ENCODE results near the gene CHIA. TPM values are rescaled to one million over a fixed set of nuclear protein-coding genes. Genes with fewer than 3 reads are reported as not detected.
A peak's percentile ranks its signal among the peaks of the same experiment; 100 is the strongest.
"Not testable (repeated sequence)": the region's sequence is repeated elsewhere in the genome, so short reads cannot be mapped to it uniquely, and the experiment has no call there.

Gene CHIA
- total RNA-seq, 2 donors from 2014 or later = not detected

GRCh38 chr1:111354584-111354983 lies 63.9 kb downstream of the CHIA start:
- Histone ChIP-seq H3K4me1 (ENCODE audit: control insufficient read depth, insufficient read depth, low read length) (peaks cover 8% of the 10 kb centered on the region), H3K36me3 (ENCODE audit: control insufficient read depth, insufficient read depth, low read length) (no peaks in the 10 kb centered on the region), H3K9me3 (ENCODE audit: control insufficient read depth, low read length) (peaks cover 5% of the 10 kb centered on the region), H3K27me3 (ENCODE audit: control insufficient read depth, insufficient read depth, low read length, poor library complexity, severe bottlenecking) (no peaks in the 10 kb centered on the region), H3K27ac (ENCODE audit: low read depth, low read length) (no peak overlapping the region), H3K9ac (ENCODE audit: extremely low read depth, low read length, poor library complexity, severe bottlenecking) (no peak overlapping the region), H3K4me3 (ENCODE audit: low read length) (no peak overlapping the region)
- Mint-ChIP-seq H3K27ac (no peak overlapping the region), H3K36me3 (ENCODE audit: low read depth) (no peaks in the 10 kb centered on the region), H3K4me1 (peaks cover 14% of the 10 kb centered on the region), H3K27me3 (ENCODE audit: insufficient read depth) (peaks cover 2% of the 10 kb centered on the region), H3K9me3 (no peaks in the 10 kb centered on the region), H3K4me3 (no peak overlapping the region)
- TF ChIP-seq, protein P1, sequence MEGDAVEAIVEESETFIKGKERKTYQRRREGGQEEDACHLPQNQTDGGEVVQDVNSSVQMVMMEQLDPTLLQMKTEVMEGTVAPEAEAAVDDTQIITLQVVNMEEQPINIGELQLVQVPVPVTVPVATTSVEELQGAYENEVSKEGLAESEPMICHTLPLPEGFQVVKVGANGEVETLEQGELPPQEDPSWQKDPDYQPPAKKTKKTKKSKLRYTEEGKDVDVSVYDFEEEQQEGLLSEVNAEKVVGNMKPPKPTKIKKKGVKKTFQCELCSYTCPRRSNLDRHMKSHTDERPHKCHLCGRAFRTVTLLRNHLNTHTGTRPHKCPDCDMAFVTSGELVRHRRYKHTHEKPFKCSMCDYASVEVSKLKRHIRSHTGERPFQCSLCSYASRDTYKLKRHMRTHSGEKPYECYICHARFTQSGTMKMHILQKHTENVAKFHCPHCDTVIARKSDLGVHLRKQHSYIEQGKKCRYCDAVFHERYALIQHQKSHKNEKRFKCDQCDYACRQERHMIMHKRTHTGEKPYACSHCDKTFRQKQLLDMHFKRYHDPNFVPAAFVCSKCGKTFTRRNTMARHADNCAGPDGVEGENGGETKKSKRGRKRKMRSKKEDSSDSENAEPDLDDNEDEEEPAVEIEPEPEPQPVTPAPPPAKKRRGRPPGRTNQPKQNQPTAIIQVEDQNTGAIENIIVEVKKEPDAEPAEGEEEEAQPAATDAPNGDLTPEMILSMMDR (conservative IDR thresholded peaks at IDR 0.05) = no peak
- DNase-seq = no peak

DNA sequence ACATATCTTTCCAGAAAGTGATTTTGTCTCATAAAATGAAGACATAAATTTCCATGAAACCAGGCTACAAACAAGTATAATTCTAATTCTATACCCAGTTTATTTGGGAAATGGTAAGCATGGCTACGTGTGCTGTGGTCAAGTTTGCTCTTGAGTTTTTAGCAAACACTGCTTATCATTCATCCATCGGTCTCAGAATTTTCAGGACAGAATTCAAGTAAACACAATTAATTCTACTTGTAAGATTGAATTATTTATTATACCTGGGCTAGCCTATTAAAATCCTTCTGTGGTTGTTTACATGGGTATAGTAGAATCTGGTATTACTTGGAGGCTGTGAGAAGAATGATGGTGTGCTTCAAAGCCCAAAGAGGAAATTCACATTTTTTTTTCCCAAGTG lies 68.3 kb downstream of the CHIA start:
- H3K36me3 ChIP-seq (ENCODE audit: control insufficient read depth, insufficient read depth, low read length) = no peaks in the 10 kb centered on the region
- DNase-seq = no peak
- H3K27me3 ChIP-seq (ENCODE audit: control insufficient read depth, insufficient read depth, low read length, poor library complexity, severe bottlenecking) = no peaks in the 10 kb centered on the region
- WGBS, 2 experiments (ENCODE audit: insufficient coverage in 1 of 2, insufficient read length in 1 of 2) = 92% methylated on average over 1 of the region's 2 CpGs; no CpG with 5 or more reads in 1 of the 2 experiments
- peaks cover 5% of the 10 kb centered on the region for H3K9me3 ChIP-seq (ENCODE audit: control insufficient read depth, low read length)
- no peak overlapping the region for H3K27ac ChIP-seq (ENCODE audit: low read depth, low read length)
- H3K9ac ChIP-seq (ENCODE audit: extremely low read depth, low read length, poor library complexity, severe bottlenecking) = no peak overlapping the region
- Mint-ChIP-seq H3K9me3 (no peaks in the 10 kb centered on the region), H3K4me3 (no peak overlapping the region), H3K27me3 (ENCODE audit: insufficient read depth) (peaks cover 2% of the 10 kb centered on the region), H3K36me3 (ENCODE audit: low read depth) (no peaks in the 10 kb centered on the region), H3K4me1 (peaks cover 39% of the 10 kb centered on the region), H3K27ac (peak overlapping the region; percentile 95)
- H3K4me1 ChIP-seq (ENCODE audit: control insufficient read depth, insufficient read depth, low read length) = peaks cover 11% of the 10 kb centered on the region
- peak overlapping the region; percentile 22 for H3K4me3 ChIP-seq (ENCODE audit: low read length)
- TF ChIP-seq, protein P1 (conservative IDR thresholded peaks at IDR 0.05) = no peak

GRCh38 chr1:111359376-111359775 lies 68.7 kb downstream of the CHIA start:
- WGBS, 2 experiments (ENCODE audit: insufficient coverage in 1 of 2, insufficient read length in 1 of 2) = 85 to 90% methylated on average over 2 to 3 of the region's 3 CpGs
- H3K27ac Mint-ChIP-seq = peak overlapping the region; percentile 95
- TF ChIP-seq, protein P1 (conservative IDR thresholded peaks at IDR 0.05) = no peak

GRCh38 chr1:111360257-111360656 lies 69.6 kb downstream of the CHIA start:
- Mint-ChIP-seq H3K4me1 (peaks cover 49% of the 10 kb centered on the region), H3K27ac (peak overlapping the region; percentile 95), H3K4me3 (peak overlapping the region; percentile 37)
- H3K27ac ChIP-seq (ENCODE audit: low read depth, low read length); H3K9me3 ChIP-seq (ENCODE audit: control insufficient read depth, low read length); H3K27me3 ChIP-seq (ENCODE audit: control insufficient read depth, insufficient read depth, low read length, poor library complexity, severe bottlenecking); H3K27me3 Mint-ChIP-seq (ENCODE audit: insufficient read depth); H3K4me3 ChIP-seq (ENCODE audit: low read length); H3K36me3 ChIP-seq (ENCODE audit: control insufficient read depth, insufficient read depth, low read length); DNase-seq; H3K9me3 Mint-ChIP-seq; H3K9ac ChIP-seq (ENCODE audit: extremely low read depth, low read length, poor library complexity, severe bottlenecking); H3K36me3 Mint-ChIP-seq (ENCODE audit: low read depth): not testable (repeated sequence)
- peaks cover 17% of the 10 kb centered on the region for H3K4me1 ChIP-seq (ENCODE audit: control insufficient read depth, insufficient read depth, low read length)
- 40% methylated on average over 4 of the region's 4 CpGs; no CpG with 5 or more reads in 1 of the 2 experiments for WGBS, 2 experiments (ENCODE audit: insufficient coverage in 1 of 2, insufficient read length in 1 of 2)

More at GRCh38 chr1:111359376-111359775, 68.7 kb downstream of the CHIA start:
- no peaks in the 10 kb centered on the region for H3K9me3 Mint-ChIP-seq
- Histone ChIP-seq H3K27me3 (ENCODE audit: control insufficient read depth, insufficient read depth, low read length, poor library complexity, severe bottlenecking) (no peaks in the 10 kb centered on the region), H3K27ac (ENCODE audit: low read depth, low read length) (no peak overlapping the region), H3K4me3 (ENCODE audit: low read length) (peak overlapping the region; percentile 22), H3K36me3 (ENCODE audit: control insufficient read depth, insufficient read depth, low read length) (no peaks in the 10 kb centered on the region), H3K9ac (ENCODE audit: extremely low read depth, low read length, poor library complexity, severe bottlenecking) (no peak overlapping the region), H3K9me3 (ENCODE audit: control insufficient read depth, low read length) (peaks cover 5% of the 10 kb centered on the region), H3K4me1 (ENCODE audit: control insufficient read depth, insufficient read depth, low read length) (peaks cover 14% of the 10 kb centered on the region)
- H3K4me3 Mint-ChIP-seq = peak overlapping the region; percentile 37
- peaks cover 2% of the 10 kb centered on the region for H3K27me3 Mint-ChIP-seq (ENCODE audit: insufficient read depth)
- no peaks in the 10 kb centered on the region for H3K36me3 Mint-ChIP-seq (ENCODE audit: low read depth)
- H3K4me1 Mint-ChIP-seq = peaks cover 42% of the 10 kb centered on the region
- DNase-seq = no peak
